Adrenal gland (tissue), 12 donors: ENCODE measurements around the gene SYNCRIP. TPM values are rescaled to one million over a fixed set of nuclear protein-coding genes. Genes with fewer than 3 reads are reported as not detected.

Experiments used
- DNase-seq, 7 donors: peaks; one replicate each; pipeline ENCODE4 v3.0.0-alpha.2; 2019 to 2020
- H3K27ac ChIP-seq, 5 donors: fragments of 200-600 bp; sonication (generic) in 4 of 5; 1 replicate in 3 of 5; 2 replicates in 2 of 5; pipeline versions ENCODE4 v1.5.1 to v1.8.0; 2016 to 2020; ENCODE audit warnings: mild to moderate bottlenecking in 1 of 5
- H3K27me3 ChIP-seq: fragments of 200-600 bp; 2 replicates; pipeline ENCODE4 v1.8.0; 2021
- H3K36me3 ChIP-seq, 2 donors: fragments of 200-600 bp; replicated peaks in 1 of 2; 1 replicate in 1 of 2; 2 replicates in 1 of 2; pipeline versions ENCODE4 v1.5.1 to v1.8.0; 2018 to 2022
- H3K4me1 ChIP-seq, 2 donors: fragments of 200-600 bp; replicated peaks in 1 of 2; 1 replicate in 1 of 2; 2 replicates in 1 of 2; pipeline versions ENCODE4 v1.5.1 to v1.8.0; 2018 to 2021
- H3K4me3 ChIP-seq, 4 donors: fragments of 200-600 bp; sonication (generic) in 3 of 4; one replicate each; pipeline ENCODE4 v1.5.1; 2016 to 2018
- H3K9me3 ChIP-seq, 3 donors: fragments of 200-600 bp; sonication (generic) in 1 of 3; replicated peaks in 1 of 3; 1 replicate in 2 of 3; 2 replicates in 1 of 3; pipeline versions ENCODE4 v1.5.1 to v1.8.0; 2016 to 2021
- CTCF ChIP-seq, 6 experiments: fragments of 450-650 bp in 4 of 6; fragments of 200-600 bp in 2 of 6; sonication (generic) in 1 of 6; IDR thresholded peaks; 1 replicate in 5 of 6; 2 replicates in 1 of 6; pipeline versions ENCODE4 v1.5.1 to v1.8.0; 2016 to 2021; ENCODE audit warnings: antibody characterized with exemption in 6 of 6, mild to moderate bottlenecking in 2 of 6, moderate library complexity in 1 of 6
- POLR2A ChIP-seq, 2 donors: fragments of 450-650 bp; IDR thresholded peaks; one replicate each; pipeline ENCODE4 v1.6.1; 2017; ENCODE audit warnings: antibody characterized with exemption in 2 of 2, mild to moderate bottlenecking in 2 of 2, moderate library complexity in 1 of 2
- WGBS, 4 donors: extraction: QIAGEN DNeasy Blood & Tissue Kit in 2 of 4; methylation state at CpG; one replicate each; pipeline versions ENCODE4 v1.1.5 to v1.1.7; 2013 to 2017; 5-methylcytosine and 5-hydroxymethylcytosine counted together
- intact Hi-C, 2 donors: fragments of 100-400 bp; cut with DNase I; formaldehyde crosslinking; loops; one replicate each; pipeline versions ENCODE4 v1.14.1 to v1.15.0; 2022 to 2023
- polyA plus RNA-seq, 3 donors: library from polyadenylated mRNA; stranded (reverse); fragments of 200-250 nt in 2 of 3; fragments of 350-450 nt in 1 of 3; fragmentation: Illumina TruSeq in 1 of 3; extraction: RNeasy Lipid Tissue Mini Kit (QIAGEN cat#74804) in 1 of 3; gene quantifications; one replicate each; pipeline ENCODE4 v1.2.3, GENCODE V29; 2013 to 2014
- total RNA-seq, 9 donors: library from RNA; depleted of rRNA in 4 of 9; stranded (reverse); fragments of >200 nt in 4 of 9; fragments of 120-200 nt in 1 of 9; fragmentation: NEBNext Ultra II Directional in 1 of 9; extraction: Animal tissue kit (Norgen Biotek cat#: 25700) in 1 of 9; gene quantifications; one replicate each; pipeline versions ENCODE4 v1.1.0 to v1.2.4, GENCODE V29; 2013 to 2023
- donor health status: healthy with polysubstance abuse.
- donor health status: Bipolar disorder and iron deficiency.
- donor health status: DM: yes; HTN: yes; CAD: no.
- donor health status: DM: no; HTN: no; CAD: no.
- donor health status: DM: no; HTN: no; CAD: no.
- donor health status: DM: yes; HTN: yes; CAD: no.

SYNCRIP gene
- total and polyA plus RNA-seq, 12 donors, result 21.9 to 173 (median 54.9) TPM

GRCh38 chr6:85674604-85675003 is 31.9 kb upstream of the SYNCRIP start:
- TF ChIP-seq CTCF (IDR thresholded peaks at IDR 0.05) (no peak), POLR2A (IDR thresholded peaks at IDR 0.05) (no peak)
- Histone ChIP-seq H3K4me3 (no peak overlapping the region), H3K9me3 (no peaks in the 10 kb centered on the region), H3K27ac (peak overlapping the region in 1 of 5 donors; percentile 64), H3K4me1 (peaks cover 24 to 40% of the 10 kb centered on the region in 2 donors), H3K27me3 (no peaks in the 10 kb centered on the region), H3K36me3 (no peaks in the 10 kb centered on the region)
- intact Hi-C loops, result loop anchor here in 1 of 2 donors (5.0 to 10.0 kb wide), 2 partner anchors 32 to 80 kb away; partner anchors contain the start of genes SNX14 and SYNCRIP
- DNase-seq, result no peak

- no peak for DNase-seq
- Histone ChIP-seq H3K27ac (no peak overlapping the region), H3K36me3 (no peaks in the 10 kb centered on the region), H3K4me3 (no peak overlapping the region), H3K27me3 (no peaks in the 10 kb centered on the region), H3K9me3 (no peaks in the 10 kb centered on the region), H3K4me1 (peaks cover 24 to 33% of the 10 kb centered on the region in 2 donors)
- 60 to 75% (median 68%) methylated on average over 4 of the region's 4 CpGs for WGBS, 4 donors
- intact Hi-C loops, result loop anchor here in 1 of 2 donors (10.0 kb wide), 1 partner anchor 79 kb away; the partner anchor contains the start of gene SNX14
- no peak for TF ChIP-seq POLR2A (IDR thresholded peaks at IDR 0.05)
- no peak for TF ChIP-seq CTCF (IDR thresholded peaks at IDR 0.05)
Observed at GRCh38 chr6:85673198-85674139, 30.8 kb upstream of the SYNCRIP start.

- no peaks in the 10 kb centered on the region for H3K36me3 ChIP-seq
- intact Hi-C loops, result loop anchor here in 1 of 2 donors (10.0 kb wide), 1 partner anchor 78 kb away; the partner anchor contains the start of gene SNX14
- H3K4me1 ChIP-seq, result peaks cover 24 to 33% of the 10 kb centered on the region in 2 donors
- H3K9me3 ChIP-seq, result no peaks in the 10 kb centered on the region
- 92 to 97% (median 96%) methylated on average over 4 of the region's 4 CpGs for WGBS, 4 donors
- no peaks in the 10 kb centered on the region for H3K27me3 ChIP-seq
- no peak overlapping the region for H3K4me3 ChIP-seq
- TF ChIP-seq CTCF (IDR thresholded peaks at IDR 0.05) (no peak), POLR2A (IDR thresholded peaks at IDR 0.05) (no peak)
- no peak for DNase-seq
- no peak overlapping the region for H3K27ac ChIP-seq
Observed at GRCh38 chr6:85672623-85673022, 29.9 kb upstream of the SYNCRIP start.

GRCh38 chr6:85672050-85672449 is 29.4 kb upstream of the SYNCRIP start:
- H3K27ac ChIP-seq, result no peak overlapping the region
- DNase-seq, result no peak
- TF ChIP-seq POLR2A (IDR thresholded peaks at IDR 0.05), result no peak
- TF ChIP-seq CTCF (IDR thresholded peaks at IDR 0.05), result no peak
- H3K4me1 ChIP-seq, result peaks cover 24 to 33% of the 10 kb centered on the region in 2 donors
- H3K9me3 ChIP-seq, result no peaks in the 10 kb centered on the region
- H3K27me3 ChIP-seq, result no peaks in the 10 kb centered on the region
- H3K36me3 ChIP-seq, result no peaks in the 10 kb centered on the region
- intact Hi-C loops, result loop anchor here in 1 of 2 donors (10.0 kb wide), 1 partner anchor 77 kb away; the partner anchor contains the start of gene SNX14
- H3K4me3 ChIP-seq, result no peak overlapping the region
